NCI-H82 (cell line): Measurements from ENCODE around the gene RPS21.

Source experiments
- DNase-seq: peaks from one replicate; lab custom pipeline; 2025; lab: John Stamatoyannopoulos, UW

Gene RPS21

DNA sequence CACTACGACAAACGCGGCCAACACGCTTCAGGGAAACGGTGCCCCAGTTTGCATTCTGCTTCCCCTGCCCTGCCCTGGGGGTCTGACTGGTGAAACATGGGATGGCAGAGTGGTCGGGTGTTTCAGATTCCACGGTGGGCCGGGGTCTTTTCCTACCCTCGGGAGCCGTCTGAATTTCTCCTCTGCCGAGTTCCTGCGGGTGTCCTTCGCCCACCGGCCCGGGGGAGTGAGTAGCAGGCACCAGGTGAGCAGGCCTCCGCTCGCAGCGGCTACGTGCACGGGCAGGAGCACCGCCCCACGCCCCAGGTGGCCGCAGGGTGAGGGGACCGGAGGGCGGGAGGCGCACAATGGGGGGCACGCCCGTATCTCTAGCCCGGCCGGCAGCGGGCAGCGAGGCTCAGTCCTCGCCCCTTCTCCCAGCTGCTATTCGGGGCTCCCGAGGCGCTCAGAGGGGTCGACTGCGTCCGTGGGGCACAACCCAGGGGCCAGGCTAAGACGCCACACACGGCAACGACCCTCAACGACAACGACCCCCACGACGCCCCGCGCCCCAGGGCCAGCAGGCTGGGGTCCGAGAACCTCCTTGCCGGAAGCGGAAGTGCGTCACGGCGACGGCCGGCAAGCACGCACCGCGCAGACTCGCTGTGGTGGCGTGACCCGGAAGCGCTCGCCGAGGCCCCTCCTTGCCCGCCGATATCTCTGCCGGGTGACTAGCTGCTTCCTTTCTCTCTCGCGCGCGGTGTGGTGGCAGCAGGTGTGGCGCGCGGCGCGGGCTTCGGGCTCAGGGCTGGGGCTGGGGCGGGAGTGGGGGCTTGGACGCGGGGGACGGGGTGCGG is at the start of gene RPS21:
Gene RPS21 (plus strand): TSS at position 721 of the 836 bp plus-strand sequence. CDS start 236 bp downstream, outside the sequence.
- DNase-seq = peak; percentile 97

DNA sequence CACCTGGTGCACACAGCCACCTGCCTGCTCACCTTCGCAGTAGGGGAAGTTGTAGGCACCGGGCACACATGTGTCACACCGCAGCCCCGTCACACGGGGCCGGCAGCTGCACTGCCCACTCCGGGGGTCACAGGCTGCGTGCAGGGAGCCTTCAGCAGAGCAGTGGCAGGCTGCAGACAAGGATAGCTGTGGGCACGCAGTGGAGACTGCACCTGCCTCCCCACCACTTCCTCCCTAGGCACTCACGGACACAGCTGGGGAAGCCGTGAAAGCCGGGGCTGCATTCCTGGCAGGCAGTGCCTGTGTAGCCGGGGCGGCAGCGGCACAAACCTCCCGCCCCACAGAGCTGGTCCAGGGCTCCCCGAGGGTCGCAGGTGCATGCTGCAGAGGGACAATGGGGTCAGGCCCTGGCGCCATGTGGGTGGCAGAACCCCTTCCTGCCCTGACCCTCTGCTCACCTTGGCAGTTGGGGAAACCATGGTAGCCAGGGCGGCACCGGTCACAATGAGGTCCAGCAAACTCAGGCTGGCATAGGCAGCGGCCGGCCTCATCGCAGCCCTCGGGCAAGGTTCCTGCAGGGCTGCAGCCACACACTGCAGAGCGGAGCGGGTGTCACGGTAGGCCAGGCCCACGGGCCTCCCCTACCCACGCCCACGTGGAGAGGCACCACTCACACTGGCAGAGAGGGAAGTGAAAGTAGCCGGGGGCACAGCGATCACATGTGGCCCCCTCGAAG is 49.2 kb upstream of the RPS21 start:
- DNase-seq = no peak

- DNase-seq = no peak
Measured at GRCh38 chr20:62338294-62338620, 48.6 kb upstream of the RPS21 start.

GRCh38 chr20:62339647-62340062 is 47.2 kb upstream of the RPS21 start:
- no peak for DNase-seq

GRCh38 chr20:62342910-62343309 is 44.0 kb upstream of the RPS21 start:
- no peak for DNase-seq

- no peak for DNase-seq
Measured at GRCh38 chr20:62344092-62344491, 42.8 kb upstream of the RPS21 start.

GRCh38 chr20:62344782-62345181 is 42.1 kb upstream of the RPS21 start:
- no peak for DNase-seq

GRCh38 chr20:62345681-62346370 is 41.1 kb upstream of the RPS21 start:
- DNase-seq = no peak

DNA sequence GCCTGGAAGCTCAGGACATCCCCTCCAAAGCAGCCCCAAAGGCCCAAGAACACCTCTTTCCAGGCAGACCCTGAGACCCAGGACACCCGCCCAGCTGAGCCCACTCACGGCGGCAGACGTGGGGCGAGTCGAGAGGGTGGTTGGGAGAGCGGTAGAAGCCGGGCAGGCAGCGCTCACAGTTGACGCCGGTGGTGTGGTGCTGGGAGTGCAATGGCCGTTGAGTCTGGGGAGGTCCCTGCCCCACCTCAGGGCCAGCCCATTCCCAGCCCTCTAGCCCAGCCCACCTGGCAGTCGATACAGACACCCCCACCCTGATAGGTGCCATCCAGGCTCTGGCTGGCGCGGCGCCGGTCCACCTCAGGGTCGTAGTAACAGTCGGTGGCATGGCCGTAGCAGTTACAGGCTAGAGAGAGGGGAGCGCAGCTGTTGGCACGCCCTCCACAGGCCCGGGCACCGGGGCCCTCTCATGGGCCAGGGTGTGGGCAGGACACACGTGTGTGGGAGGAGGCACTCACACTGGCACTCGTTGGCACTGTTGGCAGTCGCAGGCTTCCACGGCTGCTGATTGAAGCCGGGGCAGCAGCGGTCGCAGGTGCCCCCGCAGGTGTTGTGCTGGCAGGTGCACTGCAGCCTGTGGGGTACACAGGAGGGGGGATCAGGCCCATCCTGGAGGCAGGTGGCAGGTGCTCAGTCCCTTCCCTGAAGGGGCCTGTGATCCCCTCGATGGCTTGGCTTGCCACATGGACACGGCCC is 40.3 kb upstream of the RPS21 start:
- no peak for DNase-seq

GRCh38 chr20:62347151-62347404 is 39.8 kb upstream of the RPS21 start:
- DNase-seq = no peak

GRCh38 chr20:62347445-62347844 is 39.5 kb upstream of the RPS21 start:
- no peak for DNase-seq

- DNase-seq = no peak
Measured at GRCh38 chr20:62348604-62349003, 38.3 kb upstream of the RPS21 start.

DNA sequence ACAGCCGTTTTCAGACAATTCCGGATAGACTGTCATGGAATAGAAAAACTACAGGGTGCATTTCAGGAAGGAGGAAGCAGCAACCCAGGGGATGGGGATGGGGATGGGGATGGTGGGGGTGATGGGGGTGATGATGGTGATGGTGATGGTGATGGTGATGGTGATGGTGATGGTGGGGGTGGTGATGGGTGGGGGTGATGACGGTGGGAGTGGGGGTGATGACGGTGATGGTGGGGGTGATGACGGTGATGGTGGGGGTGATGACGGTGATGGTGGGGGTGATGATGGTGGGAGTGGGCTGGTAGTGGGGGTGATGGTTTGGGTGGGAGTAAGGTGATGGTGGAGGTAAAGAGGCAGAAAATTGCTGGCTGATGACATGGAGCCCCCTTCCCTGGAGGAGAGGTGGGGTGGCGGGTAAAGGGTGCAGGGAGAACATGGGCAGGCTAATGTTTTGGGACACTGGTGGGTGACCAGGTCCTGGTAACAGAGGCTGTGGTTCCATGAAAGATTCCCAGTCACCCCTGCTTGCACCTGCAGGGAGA is 37.3 kb upstream of the RPS21 start:
- no peak for DNase-seq

DNA sequence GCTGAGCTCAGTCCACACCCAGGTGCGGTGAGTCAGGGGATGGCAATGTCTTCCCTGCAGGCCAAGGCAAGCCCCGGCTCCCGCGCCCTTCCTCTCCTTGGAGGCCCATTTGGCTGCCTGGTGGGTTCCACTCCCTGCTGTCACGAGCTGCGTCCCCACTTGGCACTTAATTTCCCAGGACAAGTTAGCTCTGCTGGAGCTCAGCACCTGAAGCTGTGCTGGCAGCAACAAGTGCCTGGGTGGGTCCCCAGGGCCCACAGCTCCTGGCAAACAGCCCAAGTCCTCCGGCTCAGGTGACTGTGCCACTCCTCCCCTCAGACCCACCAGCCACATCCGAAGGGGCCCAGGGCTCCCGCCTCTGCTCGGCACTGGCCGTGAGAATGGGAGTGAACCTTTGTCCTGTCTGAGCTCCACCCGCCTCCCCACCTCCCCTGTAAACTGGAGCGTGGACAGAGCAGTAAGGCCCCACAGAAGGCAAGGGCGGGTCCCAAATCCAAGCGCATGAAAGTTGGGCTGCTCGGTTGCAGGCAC is 36.7 kb upstream of the RPS21 start:
- DNase-seq = no peak

- no peak for DNase-seq
Measured at GRCh38 chr20:62350629-62351422, 36.1 kb upstream of the RPS21 start.

DNA sequence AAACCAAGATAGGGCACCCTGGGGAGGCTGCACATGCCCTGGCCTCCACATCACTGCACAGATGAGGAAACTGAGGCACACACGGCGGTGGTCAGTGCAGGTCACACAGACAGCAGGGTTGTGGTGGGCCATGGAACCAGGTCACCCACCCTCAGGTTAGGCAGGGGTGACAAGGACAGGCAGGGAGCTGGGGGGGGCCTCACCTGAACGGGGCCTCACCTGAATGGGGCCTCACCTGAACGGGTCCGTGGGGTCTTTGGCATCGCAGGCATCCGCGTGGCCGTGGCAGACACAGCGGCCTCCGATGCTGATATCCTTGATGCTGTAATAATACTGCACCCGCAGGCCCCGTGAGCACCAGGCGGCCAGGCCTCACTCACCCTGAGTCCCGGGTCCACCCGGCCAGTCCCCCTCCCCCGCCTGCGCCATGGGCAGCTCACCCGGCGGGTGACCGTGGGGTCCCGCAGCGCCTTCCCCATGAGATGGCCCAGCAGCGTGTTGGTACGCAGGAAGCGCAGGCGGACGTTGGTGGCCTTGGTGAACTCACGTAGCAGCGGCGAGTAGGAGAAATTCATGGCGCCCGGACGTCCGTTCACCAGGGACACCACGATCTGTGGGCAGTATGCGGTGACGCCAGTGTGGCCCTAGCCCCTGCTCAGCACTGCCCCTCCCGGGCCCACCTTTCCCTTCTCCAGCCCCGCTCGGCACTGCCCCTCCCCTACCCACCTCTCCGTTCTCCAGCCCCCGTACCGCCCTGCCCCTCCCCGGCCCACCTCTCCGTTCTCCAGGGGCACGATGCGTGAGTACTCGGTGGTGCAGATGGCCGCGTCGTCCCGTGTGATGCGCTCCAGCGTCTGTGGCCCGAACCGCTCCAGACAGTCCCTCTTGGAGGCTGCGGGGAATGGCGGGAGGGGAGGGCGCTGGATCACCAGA is 35.2 kb upstream of the RPS21 start:
- DNase-seq = no peak

- DNase-seq = no peak
Measured at GRCh38 chr20:62352402-62353288, 34.3 kb upstream of the RPS21 start.

- no peak for DNase-seq
Measured at GRCh38 chr20:62353289-62354030, 33.4 kb upstream of the RPS21 start.
